ENCODE measurements around the gene LINC01488. TPM values are rescaled to one million over a fixed set of nuclear protein-coding genes. Genes with fewer than 3 reads are reported as not detected.

Gene LINC01488
- total RNA-seq, 1 experiment from 2014 or later: not detected

DNA sequence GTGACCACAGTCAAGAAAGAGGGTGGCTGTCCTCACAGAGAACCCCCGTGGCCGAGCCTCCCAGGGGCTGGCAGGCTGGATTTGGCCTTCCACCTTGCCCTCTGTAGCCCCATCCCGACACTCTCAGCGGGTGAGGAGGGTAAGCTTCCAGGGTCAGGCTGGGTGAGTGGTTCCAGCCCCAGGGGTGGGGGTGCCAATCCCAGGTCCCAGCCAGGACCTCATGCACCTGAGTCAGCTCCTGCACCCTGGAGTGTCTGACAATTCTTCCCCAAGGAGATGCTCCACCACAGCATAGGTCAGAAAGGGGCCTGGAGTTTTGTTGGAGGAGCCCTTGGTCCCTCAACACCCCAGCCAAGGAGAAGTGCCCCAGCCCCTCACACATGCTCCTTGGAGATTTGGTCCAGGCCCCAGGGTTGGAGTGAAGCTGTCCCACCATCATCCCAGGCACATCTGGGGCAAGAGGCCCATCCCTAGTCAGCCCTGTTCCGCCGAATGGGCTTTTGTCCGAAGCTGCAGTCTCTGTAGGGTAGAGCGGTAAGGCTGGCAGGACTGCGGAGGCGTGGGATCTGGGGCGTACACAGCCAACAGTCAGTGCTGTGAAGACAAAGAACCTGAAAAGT is 8.4 kb downstream of the LINC01488 start:
- no peaks in the 10 kb centered on the region for H3K36me3 ChIP-seq (ENCODE audit: control insufficient read depth in 1 of 2, insufficient read depth in 2 of 2, low read length in 2 of 2)
- H4K20me1 ChIP-seq (ENCODE audit: insufficient read depth): no peaks in the 10 kb centered on the region
- no peak overlapping the region for H2AFZ ChIP-seq (ENCODE audit: low read depth, low read length, poor library complexity, severe bottlenecking)
- no peaks in the 10 kb centered on the region for H3K27me3 ChIP-seq (ENCODE audit: insufficient read depth, low read length)
- RAD21 ChIA-PET (ENCODE audit: low non-redundant PET in 1 of 2, low total read pairs in 2 of 2, uncharacterized antibody in 2 of 2, unreplicated experiment in 2 of 2): no interaction called here
- TF ChIP-seq TCF7L2 (IDR thresholded peaks at IDR 0.05; ENCODE audit: borderline replicate concordance, extremely low read depth, insufficient read depth, insufficient read length) (no peak), YY1 (IDR thresholded peaks at IDR 0.05; ENCODE audit: extremely low read depth, insufficient replicate concordance, low read depth, low read length) (no peak), FOSL1 (IDR thresholded peaks at IDR 0.05; ENCODE audit: low read depth) (no peak), JUND (IDR thresholded peaks at IDR 0.05) (no peak), POLR2AphosphoS5 (IDR thresholded peaks at IDR 0.05; ENCODE audit: low read depth, low read length) (no peak), ELF1 (IDR thresholded peaks at IDR 0.05; ENCODE audit: borderline replicate concordance, low read depth) (no peak), EZH2 (IDR thresholded peaks at IDR 0.05) (no peak)
- TF ChIP-seq, protein P1, sequence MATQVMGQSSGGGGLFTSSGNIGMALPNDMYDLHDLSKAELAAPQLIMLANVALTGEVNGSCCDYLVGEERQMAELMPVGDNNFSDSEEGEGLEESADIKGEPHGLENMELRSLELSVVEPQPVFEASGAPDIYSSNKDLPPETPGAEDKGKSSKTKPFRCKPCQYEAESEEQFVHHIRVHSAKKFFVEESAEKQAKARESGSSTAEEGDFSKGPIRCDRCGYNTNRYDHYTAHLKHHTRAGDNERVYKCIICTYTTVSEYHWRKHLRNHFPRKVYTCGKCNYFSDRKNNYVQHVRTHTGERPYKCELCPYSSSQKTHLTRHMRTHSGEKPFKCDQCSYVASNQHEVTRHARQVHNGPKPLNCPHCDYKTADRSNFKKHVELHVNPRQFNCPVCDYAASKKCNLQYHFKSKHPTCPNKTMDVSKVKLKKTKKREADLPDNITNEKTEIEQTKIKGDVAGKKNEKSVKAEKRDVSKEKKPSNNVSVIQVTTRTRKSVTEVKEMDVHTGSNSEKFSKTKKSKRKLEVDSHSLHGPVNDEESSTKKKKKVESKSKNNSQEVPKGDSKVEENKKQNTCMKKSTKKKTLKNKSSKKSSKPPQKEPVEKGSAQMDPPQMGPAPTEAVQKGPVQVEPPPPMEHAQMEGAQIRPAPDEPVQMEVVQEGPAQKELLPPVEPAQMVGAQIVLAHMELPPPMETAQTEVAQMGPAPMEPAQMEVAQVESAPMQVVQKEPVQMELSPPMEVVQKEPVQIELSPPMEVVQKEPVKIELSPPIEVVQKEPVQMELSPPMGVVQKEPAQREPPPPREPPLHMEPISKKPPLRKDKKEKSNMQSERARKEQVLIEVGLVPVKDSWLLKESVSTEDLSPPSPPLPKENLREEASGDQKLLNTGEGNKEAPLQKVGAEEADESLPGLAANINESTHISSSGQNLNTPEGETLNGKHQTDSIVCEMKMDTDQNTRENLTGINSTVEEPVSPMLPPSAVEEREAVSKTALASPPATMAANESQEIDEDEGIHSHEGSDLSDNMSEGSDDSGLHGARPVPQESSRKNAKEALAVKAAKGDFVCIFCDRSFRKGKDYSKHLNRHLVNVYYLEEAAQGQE (IDR thresholded peaks at IDR 0.05; ENCODE audit: low read depth): no peak
- TF ChIP-seq, protein P2, sequence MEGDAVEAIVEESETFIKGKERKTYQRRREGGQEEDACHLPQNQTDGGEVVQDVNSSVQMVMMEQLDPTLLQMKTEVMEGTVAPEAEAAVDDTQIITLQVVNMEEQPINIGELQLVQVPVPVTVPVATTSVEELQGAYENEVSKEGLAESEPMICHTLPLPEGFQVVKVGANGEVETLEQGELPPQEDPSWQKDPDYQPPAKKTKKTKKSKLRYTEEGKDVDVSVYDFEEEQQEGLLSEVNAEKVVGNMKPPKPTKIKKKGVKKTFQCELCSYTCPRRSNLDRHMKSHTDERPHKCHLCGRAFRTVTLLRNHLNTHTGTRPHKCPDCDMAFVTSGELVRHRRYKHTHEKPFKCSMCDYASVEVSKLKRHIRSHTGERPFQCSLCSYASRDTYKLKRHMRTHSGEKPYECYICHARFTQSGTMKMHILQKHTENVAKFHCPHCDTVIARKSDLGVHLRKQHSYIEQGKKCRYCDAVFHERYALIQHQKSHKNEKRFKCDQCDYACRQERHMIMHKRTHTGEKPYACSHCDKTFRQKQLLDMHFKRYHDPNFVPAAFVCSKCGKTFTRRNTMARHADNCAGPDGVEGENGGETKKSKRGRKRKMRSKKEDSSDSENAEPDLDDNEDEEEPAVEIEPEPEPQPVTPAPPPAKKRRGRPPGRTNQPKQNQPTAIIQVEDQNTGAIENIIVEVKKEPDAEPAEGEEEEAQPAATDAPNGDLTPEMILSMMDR (IDR thresholded peaks at IDR 0.05 in 2 of 3, conservative IDR thresholded peaks at IDR 0.05 in 1 of 3; ENCODE audit: borderline replicate concordance in 1 of 3, insufficient read depth in 1 of 3, low read depth in 2 of 3, low read length in 2 of 3): no peak
- H3K9ac ChIP-seq (ENCODE audit: low read length): no peak overlapping the region
- H3K9me2 ChIP-seq (ENCODE audit: insufficient read depth): no peaks in the 10 kb centered on the region
- ATAC-seq: no peak
- POLR2A ChIA-PET: no interaction called here
- H3K9me3 ChIP-seq (ENCODE audit: control insufficient read depth in 1 of 2, insufficient read depth in 1 of 2, low read depth in 1 of 2, low read length in 2 of 2): no peaks in the 10 kb centered on the region
- CTCF ChIA-PET: no interaction called here
- no peak overlapping the region for H3K4me2 ChIP-seq (ENCODE audit: low read length)
- intact Hi-C loops (cut with micrococcal nuclease): no loop called here
- H3K4me1 ChIP-seq (ENCODE audit: control insufficient read depth in 1 of 2, insufficient read depth in 2 of 2, low read length in 2 of 2): no peaks in the 10 kb centered on the region
- H3K79me2 ChIP-seq (ENCODE audit: insufficient read depth, low read length): no peaks in the 10 kb centered on the region
- H3K4me3 ChIP-seq (replicated peaks in 1 of 2; ENCODE audit: low read depth in 1 of 2, low read length in 2 of 2): no peak overlapping the region
- BruUV-seq (replicated peaks): no TSS peak
- DNase-seq (ENCODE audit: low read depth, low spot score): no peak
- H3K27ac ChIP-seq (ENCODE audit: low read depth, low read length): no peak overlapping the region
